SJCRH30 (cell line): ENCODE measurements around the gene GRM3. TPM values are rescaled to one million over a fixed set of nuclear protein-coding genes. Genes with fewer than 3 reads are reported as not detected.

Experiments
- DNase-seq, 2 experiments: peaks; one replicate each; pipeline ENCODE4 v3.0.0-alpha.2; 2015 to 2020
- H3K27ac ChIP-seq: fragments of 250-450 bp; sonication (Bioruptor Pico); 2 replicates; pipeline ENCODE4 v1.5.1; 2020; ENCODE audit warnings: mild to moderate bottlenecking, moderate library complexity
- H3K27me3 ChIP-seq: fragments of 250-450 bp; sonication (Bioruptor Pico); 2 replicates; pipeline ENCODE4 v1.5.1; 2020; ENCODE audit warnings: mild to moderate bottlenecking, moderate library complexity
- H3K36me3 ChIP-seq: fragments of 250-450 bp; sonication (Bioruptor Pico); 2 replicates; pipeline ENCODE4 v1.5.1; 2020; ENCODE audit warnings: mild to moderate bottlenecking, moderate library complexity
- H3K4me1 ChIP-seq: fragments of 250-450 bp; sonication (Bioruptor Pico); 2 replicates; pipeline ENCODE4 v1.5.1; 2020; ENCODE audit warnings: mild to moderate bottlenecking, moderate library complexity
- H3K4me3 ChIP-seq: fragments of 250-450 bp; sonication (Bioruptor Pico); 2 replicates; pipeline ENCODE4 v1.5.1; 2020; ENCODE audit warnings: mild to moderate bottlenecking, moderate library complexity
- H3K9me3 ChIP-seq: fragments of 250-450 bp; sonication (Bioruptor Pico); replicated peaks from 2 replicates; pipeline ENCODE4 v1.5.1; 2020; ENCODE audit warnings: mild to moderate bottlenecking, moderate library complexity
- total RNA-seq: library from RNA; depleted of rRNA; stranded (reverse); fragments of >200 nt; shearing (Covaris generic); gene quantifications from 2 replicates; pipeline ENCODE4 v1.2.3, GENCODE V29; 2014

Gene GRM3
- total RNA-seq, 1 experiment from 2014 or later = not detected

GRCh38 chr7:86867163-86867762, 223.6 kb downstream of the GRM3 start:
- Histone ChIP-seq H3K4me3 (no peak overlapping the region), H3K36me3 (no peaks in the 10 kb centered on the region)
- DNase-seq = no peak

GRCh38 chr7:86876146-86876545, 232.4 kb downstream of the GRM3 start:
- DNase-seq = no peak
- H3K9me3 ChIP-seq = no peaks in the 10 kb centered on the region
- H3K27ac ChIP-seq = no peak overlapping the region
- no peak overlapping the region for H3K4me3 ChIP-seq
- H3K4me1 ChIP-seq = no peaks in the 10 kb centered on the region
- no peaks in the 10 kb centered on the region for H3K36me3 ChIP-seq
- H3K27me3 ChIP-seq = no peaks in the 10 kb centered on the region

More at GRCh38 chr7:86867163-86867762, 223.6 kb downstream of the GRM3 start:
- Histone ChIP-seq H3K4me1 (no peaks in the 10 kb centered on the region), H3K27me3 (no peaks in the 10 kb centered on the region), H3K27ac (no peak overlapping the region), H3K9me3 (no peaks in the 10 kb centered on the region)

DNA sequence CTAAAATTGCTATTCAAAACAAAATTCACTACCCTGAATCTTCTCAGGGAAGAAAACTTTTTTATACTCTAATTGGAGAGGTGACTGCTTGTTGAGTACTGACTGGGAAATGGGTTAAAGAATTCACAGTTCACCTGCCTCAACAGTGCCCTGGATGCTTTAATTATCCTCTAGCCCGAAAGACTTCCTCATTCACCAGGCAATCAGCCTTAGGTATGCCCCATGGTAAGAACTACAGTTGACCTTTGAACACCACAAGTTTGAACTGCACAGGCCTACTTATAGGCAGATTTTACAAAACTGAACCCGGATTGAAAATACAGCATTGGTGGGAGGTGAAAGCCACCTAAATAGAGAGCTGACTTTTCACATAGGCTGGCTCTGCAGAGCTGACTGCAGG, 240.4 kb downstream of the GRM3 start:
- Histone ChIP-seq H3K36me3 (no peaks in the 10 kb centered on the region), H3K9me3 (no peaks in the 10 kb centered on the region), H3K27ac (no peak overlapping the region), H3K27me3 (no peaks in the 10 kb centered on the region), H3K4me1 (no peaks in the 10 kb centered on the region), H3K4me3 (no peak overlapping the region)
- no peak for DNase-seq

DNA sequence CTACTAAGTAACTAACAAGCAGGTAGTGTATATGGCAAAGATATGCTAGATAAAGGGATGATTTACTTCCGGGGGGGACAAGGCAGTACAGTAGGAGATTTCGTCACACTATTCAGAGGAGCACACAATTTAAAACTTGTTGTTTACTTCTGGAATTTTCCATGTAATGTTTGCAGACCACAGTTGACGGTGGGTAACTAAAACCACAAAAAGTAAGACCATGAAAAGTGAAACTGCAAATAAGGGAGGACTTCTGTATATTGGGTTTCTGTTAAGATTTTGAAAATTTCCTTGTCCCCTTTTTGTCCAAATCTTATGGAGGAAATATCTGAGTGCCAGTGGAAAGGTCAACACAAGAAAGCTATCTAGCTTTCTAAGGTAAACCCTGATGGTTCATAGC, 245.8 kb downstream of the GRM3 start:
- H3K4me1 ChIP-seq = no peaks in the 10 kb centered on the region
- H3K27me3 ChIP-seq = no peaks in the 10 kb centered on the region
- no peak overlapping the region for H3K27ac ChIP-seq
- no peaks in the 10 kb centered on the region for H3K9me3 ChIP-seq
- no peak for DNase-seq
- no peaks in the 10 kb centered on the region for H3K36me3 ChIP-seq
- H3K4me3 ChIP-seq = no peak overlapping the region

DNA sequence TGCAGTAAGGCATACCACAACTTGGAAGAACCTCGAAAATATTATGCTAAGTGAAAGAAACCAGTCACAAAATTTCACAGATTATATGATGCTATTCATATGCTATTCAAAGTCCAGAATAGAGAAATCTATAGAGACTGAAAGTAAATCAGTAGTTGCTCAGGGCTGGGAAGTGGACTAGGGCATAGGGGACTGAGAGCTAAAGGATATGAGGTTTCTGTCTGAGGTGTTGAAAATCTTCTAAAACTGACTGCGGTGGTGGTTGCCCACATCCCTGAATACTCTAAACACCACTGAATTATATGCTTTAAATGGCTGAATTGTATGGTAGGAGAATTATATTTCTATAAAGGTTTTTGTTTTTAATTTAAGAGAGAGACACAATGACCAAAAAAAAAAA, 254.5 kb downstream of the GRM3 start:
- H3K4me1 ChIP-seq = no peaks in the 10 kb centered on the region
- no peaks in the 10 kb centered on the region for H3K36me3 ChIP-seq
- DNase-seq = no peak

DNA sequence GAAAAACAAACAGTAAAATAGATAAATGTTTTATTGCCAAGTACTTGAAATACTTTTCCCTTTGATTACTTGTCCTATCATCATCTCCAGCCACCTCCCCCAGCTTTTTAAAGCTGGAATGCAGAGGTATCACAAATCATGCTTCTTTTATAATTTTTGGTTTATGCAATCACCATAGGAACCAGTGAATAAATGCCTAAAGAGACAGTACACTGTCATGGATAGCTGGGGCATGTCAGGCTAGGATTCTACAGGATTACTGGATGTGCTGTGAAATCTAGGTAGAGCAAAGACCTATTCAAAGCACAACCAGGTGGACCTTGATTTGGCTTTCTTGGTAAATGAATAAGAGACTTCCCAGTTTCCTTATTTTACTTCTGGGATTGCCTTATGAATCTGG, 257.2 kb downstream of the GRM3 start:
- Histone ChIP-seq H3K36me3 (no peaks in the 10 kb centered on the region), H3K27me3 (no peaks in the 10 kb centered on the region), H3K9me3 (no peaks in the 10 kb centered on the region), H3K27ac (no peak overlapping the region), H3K4me1 (no peaks in the 10 kb centered on the region), H3K4me3 (no peak overlapping the region)
- DNase-seq = no peak

More for the DNA sequence above, 254.5 kb downstream of the GRM3 start:
- Histone ChIP-seq H3K4me3 (no peak overlapping the region), H3K27ac (no peak overlapping the region), H3K27me3 (no peaks in the 10 kb centered on the region), H3K9me3 (no peaks in the 10 kb centered on the region)

GRCh38 chr7:86904949-86905834, 261.5 kb downstream of the GRM3 start:
- no peaks in the 10 kb centered on the region for H3K9me3 ChIP-seq
- DNase-seq = peak; percentile 8 to 57
- no peak overlapping the region for H3K27ac ChIP-seq
- no peak overlapping the region for H3K4me3 ChIP-seq
- no peaks in the 10 kb centered on the region for H3K36me3 ChIP-seq
- no peaks in the 10 kb centered on the region for H3K4me1 ChIP-seq
- no peaks in the 10 kb centered on the region for H3K27me3 ChIP-seq

GRCh38 chr7:86908948-86909347, 265.2 kb downstream of the GRM3 start:
- Histone ChIP-seq H3K9me3 (no peaks in the 10 kb centered on the region), H3K4me1 (no peaks in the 10 kb centered on the region), H3K4me3 (no peak overlapping the region), H3K27ac (no peak overlapping the region), H3K27me3 (no peaks in the 10 kb centered on the region), H3K36me3 (no peaks in the 10 kb centered on the region)
- peak; percentile 25 to 61 for DNase-seq

- peak in 1 of 2 experiments; percentile 10 for DNase-seq
- Histone ChIP-seq H3K9me3 (no peaks in the 10 kb centered on the region), H3K4me3 (no peak overlapping the region), H3K4me1 (no peaks in the 10 kb centered on the region), H3K27ac (no peak overlapping the region), H3K36me3 (no peaks in the 10 kb centered on the region; the same call in 1 of the 2 replicates), H3K27me3 (no peaks in the 10 kb centered on the region)
Measured at GRCh38 chr7:86911659-86912058, 267.9 kb downstream of the GRM3 start.

- no peaks in the 10 kb centered on the region; the same call in 1 of the 2 replicates for H3K36me3 ChIP-seq
- H3K4me1 ChIP-seq = no peaks in the 10 kb centered on the region
- DNase-seq = no peak
- H3K4me3 ChIP-seq = no peak overlapping the region
- H3K27me3 ChIP-seq = no peaks in the 10 kb centered on the region
- no peak overlapping the region for H3K27ac ChIP-seq
- no peaks in the 10 kb centered on the region for H3K9me3 ChIP-seq
Measured at GRCh38 chr7:86913709-86914108, 270.0 kb downstream of the GRM3 start.
